Measurements from ENCODE around the gene ANXA6. TPM values are rescaled to one million over a fixed set of nuclear protein-coding genes. Genes with fewer than 3 reads are reported as not detected.

The ANXA6 gene
- total RNA-seq, 2 donors from 2014 or later = 328 to 430 TPM

DNA sequence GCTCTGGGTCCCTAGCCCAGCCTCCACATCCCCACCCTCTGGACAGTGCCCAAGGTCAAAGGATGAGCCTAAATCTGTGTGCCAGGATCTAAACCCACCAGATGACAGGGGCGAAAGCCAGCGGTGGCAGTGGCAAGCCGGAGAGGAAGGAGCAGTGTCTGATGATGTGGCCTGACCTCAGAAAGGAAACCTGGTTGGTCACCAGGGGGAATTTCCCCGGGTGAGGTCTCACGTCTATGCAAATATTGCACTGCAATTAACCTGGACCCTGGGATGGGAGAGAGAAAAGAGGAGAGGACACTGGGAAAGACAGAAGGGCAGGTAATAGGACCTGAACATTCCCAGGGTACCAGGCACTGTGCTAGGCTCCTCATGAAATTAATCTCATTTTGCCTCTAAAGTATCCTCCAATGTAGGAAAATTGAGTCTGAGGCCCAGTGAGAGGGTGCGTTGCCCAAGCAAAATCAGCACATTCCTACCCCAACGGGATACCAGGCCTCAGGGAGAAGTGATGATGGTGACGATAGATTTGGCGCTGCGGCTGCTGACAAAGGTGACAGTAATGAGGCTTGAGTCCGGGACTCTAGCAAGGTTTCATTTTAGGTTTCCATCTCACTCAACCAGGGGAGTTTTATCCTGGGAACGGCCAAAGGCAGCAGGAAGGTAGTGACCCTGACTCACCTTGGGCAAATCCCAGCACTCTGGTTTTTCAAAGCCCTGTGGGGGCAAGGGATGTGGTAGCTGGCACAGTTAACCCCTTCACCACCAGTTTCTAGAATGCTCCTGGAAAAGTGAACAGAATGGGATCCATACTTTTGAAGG is 63.3 kb downstream of the ANXA6 start:
- DNase-seq (ENCODE audit: low spot score) = no peak
- intact Hi-C loops (cut with DNase I) = no loop called here

DNA sequence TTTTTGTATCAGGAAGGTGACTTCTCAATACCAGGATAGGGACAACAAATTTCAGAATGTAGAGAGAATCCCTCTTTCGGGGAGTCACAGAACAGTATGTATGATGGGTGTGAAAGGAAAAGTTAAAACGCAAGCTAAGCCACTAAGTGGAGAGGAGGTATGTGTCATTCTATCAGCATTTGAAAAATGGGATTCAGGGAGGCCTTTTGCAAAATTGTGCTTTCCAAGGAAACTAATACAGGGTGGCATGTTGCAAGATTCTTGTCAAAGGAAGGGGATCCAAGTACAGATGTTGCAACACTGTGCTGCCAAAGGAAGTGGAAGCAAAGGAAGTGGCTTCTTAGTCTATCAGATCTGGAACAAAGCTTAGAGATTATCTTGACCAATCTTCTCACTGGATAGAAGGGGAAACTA is 64.1 kb downstream of the ANXA6 start:
- intact Hi-C loops (cut with DNase I) = no loop called here
- no peak for DNase-seq (ENCODE audit: low spot score)

DNA sequence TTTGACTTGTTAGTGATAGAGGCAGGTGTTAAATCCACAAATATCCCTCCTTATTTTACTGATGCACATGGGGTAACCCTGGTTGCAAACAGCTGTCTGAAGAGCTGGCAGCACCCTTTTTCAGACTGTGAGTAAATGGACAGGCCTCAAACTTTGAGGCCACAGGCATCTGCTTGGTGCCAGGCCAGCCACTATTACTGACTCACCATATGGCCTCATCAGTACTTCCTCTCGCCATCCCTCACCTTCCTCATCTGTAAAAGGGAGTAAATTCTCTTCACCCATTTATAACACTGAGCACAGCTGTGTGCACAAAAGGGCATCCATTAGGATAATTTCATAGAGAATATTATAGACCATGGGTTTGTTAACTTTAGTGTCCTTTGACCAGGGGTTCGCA is 64.8 kb downstream of the ANXA6 start:
- intact Hi-C loops (cut with DNase I) = no loop called here
- no peak for DNase-seq (ENCODE audit: low spot score)

DNA sequence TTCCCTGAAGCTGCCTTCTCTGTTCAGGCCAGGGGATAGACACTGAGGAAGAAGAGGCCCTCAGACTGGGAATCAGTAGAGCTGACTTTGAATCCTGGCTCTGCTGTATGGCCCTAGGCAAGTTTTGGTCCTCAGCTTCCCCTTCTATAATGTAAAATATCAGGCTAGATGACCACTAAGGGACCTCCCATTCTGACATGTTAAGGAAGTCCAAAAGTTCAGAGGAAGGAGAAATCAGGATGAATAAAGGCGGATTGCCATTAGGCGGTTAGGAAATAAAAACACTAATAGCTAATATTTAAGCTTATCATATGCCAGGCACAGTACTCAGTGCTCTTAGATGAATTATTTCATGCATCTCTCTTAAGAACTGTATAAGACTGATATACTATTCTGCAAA is 67.9 kb downstream of the ANXA6 start:
- intact Hi-C loops (cut with DNase I) = no loop called here
- DNase-seq (ENCODE audit: low spot score) = no peak

DNA sequence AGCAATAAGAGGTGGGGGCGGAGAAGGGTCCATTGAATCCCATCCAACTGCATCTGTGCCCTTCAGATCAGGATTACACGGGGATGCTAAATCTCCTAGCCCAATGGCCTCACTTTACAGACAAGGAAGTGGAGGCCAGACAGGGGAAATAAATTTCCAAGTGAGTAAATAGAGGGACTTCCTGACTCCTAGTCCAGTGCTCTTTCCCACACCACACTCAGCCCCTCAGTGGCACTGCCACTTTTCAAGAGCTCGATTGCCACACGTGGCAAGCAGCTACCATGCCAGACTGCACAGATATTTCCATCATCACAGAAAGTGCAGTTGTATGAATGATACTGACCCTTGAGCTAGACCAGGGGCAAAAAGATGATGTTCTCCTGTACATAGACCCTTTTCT is 68.6 kb downstream of the ANXA6 start:
- DNase-seq (ENCODE audit: low spot score) = no peak
- intact Hi-C loops (cut with DNase I) = no loop called here

DNA sequence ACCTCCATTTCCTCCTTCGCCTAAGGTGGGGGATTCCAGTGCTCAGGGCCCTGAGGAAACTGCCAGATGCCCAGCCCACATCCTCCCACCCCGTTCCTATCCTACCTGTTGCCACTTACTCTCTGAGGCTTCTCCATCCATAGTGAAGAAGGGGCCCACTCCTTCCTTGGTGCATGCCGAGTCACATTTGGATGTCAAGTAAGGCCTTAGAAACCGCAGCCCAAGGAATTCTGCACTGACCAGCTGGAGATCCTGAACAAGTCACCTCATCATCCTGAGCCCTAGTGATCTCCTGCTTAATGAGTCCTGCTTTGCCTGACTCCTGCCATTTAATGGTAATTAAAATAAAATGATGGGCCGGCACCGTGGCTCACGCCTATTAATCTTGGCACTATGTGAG is 70.1 kb downstream of the ANXA6 start:
- no peak for DNase-seq (ENCODE audit: low spot score)
- intact Hi-C loops (cut with DNase I) = no loop called here

DNA sequence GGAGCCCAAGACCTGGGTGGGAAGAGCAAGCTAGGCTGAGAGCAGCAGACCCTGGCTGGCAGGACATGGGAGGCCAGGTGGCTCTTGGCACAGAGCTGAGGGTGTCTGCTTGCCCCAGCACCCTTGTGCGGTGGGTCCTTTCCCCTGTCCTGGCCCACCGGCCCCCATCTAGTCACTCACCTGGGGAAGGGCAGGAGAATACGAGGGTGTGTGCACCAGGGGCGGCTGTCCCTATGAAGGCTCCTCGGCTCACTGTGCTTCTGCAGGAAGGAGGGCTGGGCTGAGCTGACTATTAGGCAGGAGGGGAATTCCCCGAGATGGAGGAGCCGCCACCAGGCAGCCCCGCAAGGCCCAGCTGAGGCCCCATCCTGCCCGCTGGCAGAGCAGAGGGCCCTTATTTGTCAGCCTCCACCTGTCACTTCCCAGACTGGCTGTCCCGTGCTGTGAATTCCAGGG is 70.6 kb downstream of the ANXA6 start:
- intact Hi-C loops (cut with DNase I) = no loop called here
- DNase-seq (ENCODE audit: low spot score) = no peak

DNA sequence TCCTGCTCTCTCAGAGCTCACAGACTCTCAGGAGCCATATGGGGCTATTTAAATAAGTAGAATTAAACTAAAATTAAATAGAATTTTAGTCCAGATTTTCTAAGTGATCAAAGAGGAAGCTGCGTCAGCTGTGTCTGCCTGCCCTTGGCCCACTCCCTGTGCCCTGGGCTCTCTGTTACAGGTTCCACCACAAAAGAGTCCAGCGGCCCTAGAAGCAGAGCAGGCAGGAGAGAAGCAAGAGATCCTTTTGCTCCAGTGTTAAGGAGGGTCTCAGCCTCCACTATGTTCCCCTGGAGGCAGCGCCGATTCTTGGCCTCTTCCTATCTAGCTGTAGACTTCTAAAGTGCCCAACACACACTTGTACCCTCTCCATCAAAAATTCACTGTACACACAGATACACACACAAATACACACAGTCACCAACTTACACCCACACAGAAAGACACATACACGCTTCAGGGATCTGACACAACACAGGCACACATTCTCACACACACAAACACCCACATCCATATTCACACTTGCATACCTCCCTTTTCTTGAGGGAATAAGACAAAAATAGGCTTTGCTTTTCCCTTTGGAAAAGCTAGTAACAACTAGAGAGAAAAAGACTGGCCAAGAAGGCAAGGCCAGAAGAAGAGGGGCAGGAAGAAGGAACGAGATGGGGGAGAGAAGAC is 71.2 kb downstream of the ANXA6 start:
- intact Hi-C loops (cut with DNase I) = no loop called here
- DNase-seq (ENCODE audit: low spot score) = no peak

DNA sequence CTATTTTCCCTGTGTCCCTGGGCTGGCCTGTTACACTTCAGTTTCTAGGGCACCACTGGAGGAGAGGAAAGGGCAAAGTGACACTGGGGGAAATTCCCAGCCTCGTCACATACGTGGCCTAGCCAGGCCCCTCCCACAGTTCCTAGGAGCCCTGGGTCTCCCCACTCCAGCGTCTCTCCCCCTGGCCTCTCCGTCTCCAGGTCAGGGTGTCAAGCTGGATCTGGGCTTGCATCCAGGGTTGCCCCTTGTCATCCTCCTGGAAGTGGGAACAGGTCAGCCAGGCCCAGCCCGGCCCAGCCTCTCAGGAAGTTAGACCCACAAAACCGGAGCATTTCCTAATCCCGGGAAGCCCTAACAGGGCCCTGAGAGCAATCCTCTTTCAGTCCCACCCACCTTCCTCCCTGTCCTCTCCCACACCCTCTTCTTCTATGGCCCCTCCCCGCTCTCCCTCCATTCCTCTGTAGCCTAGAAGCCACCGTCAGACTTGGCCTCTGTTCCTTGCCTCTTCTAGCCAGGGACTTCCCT is 72.0 kb downstream of the ANXA6 start:
- intact Hi-C loops (cut with DNase I) = no loop called here
- DNase-seq (ENCODE audit: low spot score) = peak; percentile 89

DNA sequence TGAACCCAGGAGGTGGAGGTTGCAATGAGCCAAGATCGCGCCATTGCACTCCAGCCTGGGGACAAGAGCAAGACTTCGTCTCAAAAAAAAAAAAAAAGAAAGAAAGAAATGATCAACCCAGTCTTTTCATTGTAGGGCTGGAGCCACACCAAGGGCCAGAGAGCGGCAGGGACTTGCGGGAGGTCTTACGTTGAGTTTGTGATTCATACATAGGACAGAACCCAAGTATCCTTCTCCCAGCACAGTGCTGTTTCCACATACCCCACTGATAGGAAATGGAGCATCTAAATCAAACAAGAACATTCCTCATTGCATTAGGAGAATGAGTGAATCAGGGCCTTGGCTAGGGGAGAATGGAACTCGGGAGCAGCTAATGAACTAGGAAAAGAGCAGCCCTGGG is 73.2 kb downstream of the ANXA6 start:
- no peak for DNase-seq (ENCODE audit: low spot score)

DNA sequence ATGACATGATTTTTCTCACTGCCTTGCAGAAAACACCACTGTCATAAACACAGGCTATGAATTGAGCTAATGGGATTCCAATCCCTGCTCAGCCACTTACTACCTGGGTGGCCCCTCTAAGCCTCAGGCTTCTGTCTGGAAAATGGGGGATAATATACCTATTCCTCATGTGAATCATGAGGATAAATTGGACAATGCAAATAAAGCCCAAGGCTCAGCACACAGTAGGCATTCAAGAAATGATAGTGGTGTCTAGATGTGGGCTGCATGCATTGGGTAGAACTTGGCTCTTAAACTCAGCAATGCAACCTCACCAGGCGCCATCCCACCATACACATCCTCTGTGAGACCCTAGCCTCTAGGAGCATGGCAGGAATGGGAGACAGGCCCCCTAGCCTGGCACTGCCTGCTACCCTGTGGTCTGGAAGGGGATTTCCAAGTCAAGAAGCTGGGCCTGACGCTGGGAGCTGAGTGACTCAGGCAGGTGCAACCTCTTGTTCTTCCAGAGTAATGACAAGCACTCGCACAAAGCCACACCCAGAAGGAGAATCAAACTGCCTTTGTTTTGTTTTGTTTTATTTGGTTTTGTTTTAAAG is 74.4 kb downstream of the ANXA6 start:
- intact Hi-C loops (cut with DNase I) = no loop called here
- DNase-seq (ENCODE audit: low spot score) = no peak

More for the DNA sequence above, 73.2 kb downstream of the ANXA6 start:
- intact Hi-C loops (cut with DNase I) = no loop called here

DNA sequence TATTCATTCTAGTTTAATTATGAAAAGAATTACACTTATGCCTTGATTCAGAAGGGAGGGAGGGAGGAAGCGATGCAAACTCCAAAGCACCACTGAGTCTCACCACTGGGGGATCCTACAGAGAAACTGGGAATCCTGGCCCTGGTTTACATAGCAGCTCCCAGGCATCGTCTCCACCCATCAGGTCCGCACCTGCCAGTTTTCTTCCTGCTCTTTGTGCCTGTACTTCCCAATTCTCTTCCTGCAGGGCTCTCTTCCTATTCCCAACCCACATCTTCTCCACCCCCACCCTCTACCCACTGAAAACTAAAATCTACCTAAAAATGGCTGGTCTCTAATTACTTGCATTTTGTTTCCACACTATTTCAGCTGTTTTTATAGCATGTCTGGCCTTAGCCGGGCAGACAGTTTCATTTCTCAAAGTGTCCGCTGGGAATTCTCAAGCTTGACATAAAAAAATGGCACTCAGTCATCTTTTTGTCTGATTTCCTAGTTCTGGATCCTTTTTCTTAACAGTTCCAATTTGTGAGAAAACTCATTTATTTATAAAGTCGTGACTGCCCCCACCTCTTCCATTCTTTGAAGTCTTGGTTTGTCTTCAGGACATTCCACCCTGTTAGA is 75.2 kb downstream of the ANXA6 start:
- no peak for DNase-seq (ENCODE audit: low spot score)
- intact Hi-C loops (cut with DNase I) = no loop called here

DNA sequence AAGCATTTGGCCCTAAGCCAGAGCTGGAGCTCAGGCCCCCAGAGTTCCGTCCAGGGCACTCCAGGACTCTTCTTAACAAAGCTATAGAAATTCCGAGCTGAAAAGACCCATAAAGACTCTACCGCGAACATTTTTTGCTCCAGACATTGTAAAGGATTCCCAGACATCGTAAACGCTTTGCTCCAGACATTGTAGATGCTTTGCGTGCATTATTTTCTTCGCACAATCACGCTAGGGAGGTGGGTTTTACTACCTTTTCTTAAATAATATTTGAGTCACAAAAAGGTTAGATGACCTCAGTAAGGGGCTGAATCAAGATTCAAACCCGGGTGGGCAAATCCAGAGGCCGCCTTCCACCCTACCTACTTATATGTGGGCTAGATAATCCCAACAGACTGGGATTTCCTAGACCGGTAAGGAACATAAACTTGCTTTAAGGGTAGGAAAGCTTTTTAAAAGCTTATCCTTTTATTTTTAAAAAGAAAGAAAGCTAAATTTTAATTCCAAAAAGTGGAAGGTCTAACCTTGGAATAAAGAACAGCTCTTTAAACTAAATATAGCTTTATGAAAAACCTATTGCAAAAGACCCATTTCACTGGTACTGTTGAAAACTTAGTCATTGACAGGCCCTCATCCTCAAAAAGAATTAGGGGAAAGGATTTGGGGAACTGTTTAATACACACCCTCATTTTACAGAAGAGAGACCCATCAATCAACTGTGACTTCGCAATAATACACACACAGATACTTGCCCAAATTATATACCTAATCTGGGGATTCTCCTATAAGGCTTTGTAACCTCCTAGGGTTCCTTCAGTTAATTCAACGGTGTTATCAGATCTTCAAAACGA is 75.9 kb downstream of the ANXA6 start:
- no peak for DNase-seq (ENCODE audit: low spot score)
- intact Hi-C loops (cut with DNase I) = no loop called here

DNA sequence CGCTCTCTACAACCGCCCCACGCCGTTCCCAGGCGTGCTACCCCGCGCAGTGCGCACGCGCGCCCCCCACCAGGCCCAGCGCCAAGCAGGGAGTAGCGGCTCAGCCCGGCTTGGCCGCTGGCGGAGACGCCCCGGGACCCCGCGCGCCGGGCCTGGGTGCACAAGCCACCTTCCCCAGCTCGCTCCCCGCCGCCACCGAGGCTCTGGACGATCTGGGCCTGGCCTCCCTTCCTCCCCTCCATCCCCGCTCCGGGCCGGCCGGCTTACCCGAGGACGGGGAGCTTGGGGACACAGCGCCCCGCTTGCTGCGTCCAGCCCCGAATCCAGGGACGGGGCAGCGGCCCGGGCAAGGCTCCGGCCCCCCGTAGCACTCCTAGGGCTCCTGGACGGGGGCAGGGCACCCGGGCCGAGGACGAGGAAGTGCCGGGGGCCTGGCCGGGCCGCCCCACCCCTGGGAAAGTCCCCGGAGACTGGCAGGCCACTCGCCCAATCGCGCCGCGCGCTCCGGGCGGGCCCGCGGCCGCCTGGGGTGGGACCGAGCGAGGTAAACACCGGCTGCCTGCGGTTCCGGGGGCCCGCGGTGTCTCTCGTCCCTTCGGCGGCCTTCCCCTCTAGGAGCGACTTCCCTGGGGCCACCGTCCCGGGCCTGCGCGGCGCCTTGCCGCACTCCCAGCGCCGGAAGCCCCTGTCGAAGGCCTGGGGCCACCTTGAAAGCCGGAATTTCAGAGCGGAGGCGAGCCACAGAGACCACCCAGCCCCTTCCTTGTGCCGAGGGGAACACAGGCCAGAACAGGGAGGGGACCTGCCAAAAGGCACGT is 76.8 kb downstream of the ANXA6 start, which contains the start of gene TNIP1:
Gene TNIP1 (minus strand): TSS at position 422 of the 818 bp plus-strand sequence. CDS start 15,939 bp downstream, outside the sequence.
- peak; percentile 98 for DNase-seq (ENCODE audit: low spot score)
- intact Hi-C loops (cut with DNase I) = no loop called here

DNA sequence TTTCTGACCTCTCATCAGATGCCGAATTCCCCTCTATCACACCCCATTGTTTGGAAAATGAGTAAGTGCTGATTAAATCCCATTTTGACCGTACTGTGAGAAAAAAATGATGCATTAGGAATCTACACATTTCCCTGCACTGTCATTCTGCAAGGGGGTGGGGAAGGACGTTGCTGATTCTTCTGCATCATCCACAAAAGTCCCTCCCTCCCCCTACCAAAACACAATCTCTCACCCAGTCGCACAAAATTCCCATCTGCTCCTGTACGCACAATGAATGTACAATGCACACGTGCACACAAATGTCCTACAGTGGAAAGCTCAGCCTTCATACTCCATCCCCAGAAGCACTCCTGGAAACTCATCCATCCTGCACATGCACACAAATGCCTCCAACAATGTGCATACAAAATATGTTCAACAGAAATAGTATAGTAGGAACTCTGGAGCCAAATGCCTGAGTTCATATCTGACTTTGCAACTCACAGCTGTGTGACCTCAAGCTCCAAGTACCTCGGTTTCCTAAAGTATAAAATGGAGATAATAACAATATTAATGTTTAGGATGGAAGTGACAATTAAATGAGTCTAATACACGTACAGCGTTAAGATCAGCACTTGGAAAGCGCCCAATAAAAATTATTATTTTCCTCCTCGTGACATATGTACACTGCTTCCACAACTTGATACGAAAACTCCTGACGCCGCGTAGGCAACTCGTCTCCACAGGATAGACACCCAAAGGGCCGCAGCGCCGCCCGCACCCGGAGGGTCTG is 77.6 kb downstream of the ANXA6 start:
- no peak for DNase-seq (ENCODE audit: low spot score)
- intact Hi-C loops (cut with DNase I) = loop anchor here in 1 of 2 donors (5.0 kb wide), 1 partner anchor 1743 kb away; no protein-coding TSS in a partner anchor

DNA sequence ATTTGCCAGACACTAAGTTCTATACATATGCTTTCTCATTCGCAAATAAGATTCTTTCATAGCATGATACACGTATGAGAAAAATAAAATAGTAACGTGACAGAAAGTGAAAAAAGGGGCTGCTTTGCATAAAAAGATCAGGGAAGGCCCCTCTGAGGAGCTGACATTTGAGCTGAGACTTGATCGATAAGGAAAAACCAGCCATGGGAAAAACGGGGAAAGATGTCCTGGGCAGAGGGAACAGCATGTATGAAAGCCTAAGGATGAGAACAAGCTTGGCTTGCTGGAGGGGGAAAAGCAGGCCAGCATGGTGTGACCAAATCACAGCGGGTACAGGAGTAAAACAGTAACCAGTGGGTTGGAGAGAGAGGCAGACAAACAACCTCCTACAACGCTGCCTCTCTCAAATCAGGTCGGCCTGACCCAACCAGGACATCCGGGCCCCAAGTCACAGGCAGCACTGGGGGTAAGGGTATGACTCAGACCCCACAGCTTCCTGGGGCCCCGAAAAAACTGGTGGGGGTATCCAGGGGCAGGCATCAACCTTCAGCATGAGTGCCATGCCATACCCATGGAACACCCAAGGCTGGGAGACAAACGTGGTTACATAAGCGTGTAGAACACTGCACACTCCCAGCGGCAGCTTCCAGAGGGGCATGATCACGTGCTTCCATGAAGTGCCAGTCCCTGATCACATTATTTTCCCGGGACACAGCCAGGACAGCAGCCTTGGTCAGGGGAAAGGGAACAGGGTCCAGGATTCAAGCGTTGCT is 78.9 kb downstream of the ANXA6 start:
- intact Hi-C loops (cut with DNase I) = loop anchor here in 1 of 2 donors (5.0 kb wide), 1 partner anchor 1741 kb away; no protein-coding TSS in a partner anchor
- no peak for DNase-seq (ENCODE audit: low spot score)

Measured in posterior vena cava (tissue), 2 donors.